ENCODE results near the gene C4A. TPM values are rescaled to one million over a fixed set of nuclear protein-coding genes. Genes with fewer than 3 reads are reported as not detected.
"Not testable (repeated sequence)": the region's sequence is repeated elsewhere in the genome, so short reads cannot be mapped to it uniquely, and the experiment has no call there.

Gene C4A
- total RNA-seq, 1 experiment from 2014 or later: 4.3 TPM

DNA sequence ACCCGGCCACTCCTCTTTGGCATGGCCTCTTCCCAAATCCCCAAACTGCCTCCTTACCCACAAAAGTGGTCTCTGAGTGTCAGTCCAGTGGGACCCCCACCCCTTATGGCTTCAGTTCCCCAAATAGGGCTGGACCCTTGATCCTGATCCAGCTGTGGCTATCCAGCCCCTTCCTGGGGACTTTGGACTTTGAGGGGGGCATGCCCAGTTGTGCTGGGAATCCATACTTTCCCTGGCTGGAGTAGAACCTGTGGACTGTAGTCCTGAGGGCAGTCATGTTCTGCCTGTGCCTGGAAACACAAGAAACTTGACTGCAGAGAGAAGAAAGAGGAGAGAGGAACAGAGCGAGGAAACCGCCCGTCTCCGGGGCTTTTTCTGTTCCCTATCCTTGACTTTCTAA, 55.3 kb downstream of the C4A start:
- not testable (repeated sequence) for H2BK12ac ChIP-seq (ENCODE audit: insufficient read length, low read depth, low read length); H2BK15ac ChIP-seq (ENCODE audit: low read depth, low read length); H3K27ac Mint-ChIP-seq; H3K9ac ChIP-seq (ENCODE audit: extremely low read depth, insufficient read length, low read length); H3T11ph ChIP-seq (ENCODE audit: low read length); H3K4ac ChIP-seq (ENCODE audit: low read depth, low read length); H2BK5ac ChIP-seq (ENCODE audit: insufficient read length, low read length); H3K4me1 Mint-ChIP-seq; H3K79me2 ChIP-seq (ENCODE audit: insufficient read depth, low read length); H3K27me3 ChIP-seq (ENCODE audit: insufficient read depth, low read length); H3K14ac ChIP-seq (ENCODE audit: insufficient read depth, low read length); H4K5ac ChIP-seq (ENCODE audit: insufficient read length, low read depth, low read length); H3K27me3 Mint-ChIP-seq (ENCODE audit: low read depth); H3K79me1 ChIP-seq (ENCODE audit: insufficient read depth, low read depth, low read length, poor library complexity, severe bottlenecking); H3K9me3 Mint-ChIP-seq; H4K8ac ChIP-seq (replicated peaks; ENCODE audit: insufficient read length, low read depth, low read length); H3K4me2 ChIP-seq (ENCODE audit: insufficient read depth, insufficient read length, low read length); H3K23me2 ChIP-seq (ENCODE audit: insufficient read length, low read depth, low read length, poor library complexity, severe bottlenecking); H4K91ac ChIP-seq (ENCODE audit: insufficient read length, low read depth, low read length); H3K36me3 Mint-ChIP-seq (ENCODE audit: insufficient read depth in 1 of 3, low read depth in 3 of 3); H3K4me3 Mint-ChIP-seq; H2BK120ac ChIP-seq (ENCODE audit: low read depth, low read length, poor library complexity, severe bottlenecking); H3K23ac ChIP-seq (ENCODE audit: insufficient read length, low read depth, low read length); H3K56ac ChIP-seq (ENCODE audit: insufficient read length, low read depth, low read length); H2AFZ ChIP-seq (ENCODE audit: low read length); H2BK20ac ChIP-seq (ENCODE audit: low read depth, low read length, poor library complexity, severe bottlenecking); H3K9me3 ChIP-seq (ENCODE audit: control insufficient read depth, low read depth, low read length); DNase-seq; H3K4me1 ChIP-seq (ENCODE audit: insufficient read depth, low read length); H3K27ac ChIP-seq (ENCODE audit: insufficient read length, low read depth, low read length); H2AK5ac ChIP-seq (ENCODE audit: insufficient read length, low read length); H3K18ac ChIP-seq (ENCODE audit: insufficient read length, low read depth, low read length); H4K20me1 ChIP-seq (ENCODE audit: control insufficient read depth, insufficient read depth, insufficient read length)
- no CpG with 5 or more reads among the region's 5 CpGs for WGBS (ENCODE audit: extremely low coverage, insufficient read length, low lambda C conversion rate)

DNA sequence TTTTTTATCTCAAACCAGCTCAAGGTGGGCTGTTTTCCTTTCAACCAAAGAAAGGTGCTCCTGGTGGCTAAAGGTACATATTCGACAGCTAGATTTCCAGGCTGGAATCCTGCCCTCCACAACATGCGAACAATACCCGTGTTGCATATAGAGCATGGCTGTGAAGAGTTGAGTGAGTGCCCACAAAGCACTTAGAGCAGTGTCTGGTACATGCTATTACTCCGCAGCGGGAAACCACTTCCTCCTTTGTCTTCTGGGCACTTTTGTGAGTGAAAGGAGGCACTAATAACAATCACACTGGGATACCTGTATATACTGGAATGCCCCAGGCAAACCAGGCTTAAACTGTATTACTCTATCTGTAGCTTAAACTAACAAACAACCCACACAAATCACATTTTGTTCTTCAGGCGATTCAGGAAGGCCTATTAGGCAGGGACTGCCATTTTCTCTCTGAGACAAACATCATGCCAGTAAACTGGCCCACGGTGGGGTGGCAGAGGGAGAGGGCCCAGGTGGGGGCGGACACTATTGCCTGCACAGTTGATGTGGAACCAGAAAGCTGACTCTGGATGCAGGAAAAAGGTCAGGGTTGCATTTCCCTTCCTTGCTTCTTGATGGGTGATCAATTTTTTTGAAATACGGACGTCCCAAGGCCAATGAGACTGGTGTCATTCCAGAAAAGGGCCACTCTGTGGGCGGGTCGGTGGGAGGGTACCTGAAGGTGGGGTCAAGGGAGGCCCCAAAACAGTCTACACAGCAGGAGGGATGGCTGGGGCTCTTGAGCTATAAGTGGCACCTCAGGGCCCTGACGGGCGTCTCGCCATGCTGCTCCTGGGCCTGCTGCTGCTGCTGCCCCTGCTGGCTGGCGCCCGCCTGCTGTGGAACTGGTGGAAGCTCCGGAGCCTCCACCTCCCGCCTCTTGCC, 56.0 kb downstream of the C4A start, which contains the start of gene CYP21A2:
CYP21A2 (plus strand) TSS at position 818 of the 927 bp plus-strand sequence; CDS start at position 826, 8 bp downstream.
- H4K91ac ChIP-seq (ENCODE audit: insufficient read length, low read depth, low read length); H3K27ac Mint-ChIP-seq; H2AFZ ChIP-seq (ENCODE audit: low read length); H3K9me3 ChIP-seq (ENCODE audit: control insufficient read depth, low read depth, low read length); H3K9ac ChIP-seq (ENCODE audit: extremely low read depth, insufficient read length, low read length); DNase-seq; H4K5ac ChIP-seq (ENCODE audit: insufficient read length, low read depth, low read length); H3K18ac ChIP-seq (ENCODE audit: insufficient read length, low read depth, low read length); H2BK20ac ChIP-seq (ENCODE audit: low read depth, low read length, poor library complexity, severe bottlenecking); H2BK120ac ChIP-seq (ENCODE audit: low read depth, low read length, poor library complexity, severe bottlenecking); H3K56ac ChIP-seq (ENCODE audit: insufficient read length, low read depth, low read length); H3K79me1 ChIP-seq (ENCODE audit: insufficient read depth, low read depth, low read length, poor library complexity, severe bottlenecking); H4K20me1 ChIP-seq (ENCODE audit: control insufficient read depth, insufficient read depth, insufficient read length); H3K4me1 ChIP-seq (ENCODE audit: insufficient read depth, low read length); H3K79me2 ChIP-seq (ENCODE audit: insufficient read depth, low read length); H2BK15ac ChIP-seq (ENCODE audit: low read depth, low read length); H3K4me1 Mint-ChIP-seq; H2BK12ac ChIP-seq (ENCODE audit: insufficient read length, low read depth, low read length); H3K36me3 Mint-ChIP-seq (ENCODE audit: insufficient read depth in 1 of 3, low read depth in 3 of 3); H3K4me2 ChIP-seq (ENCODE audit: insufficient read depth, insufficient read length, low read length); H3K23ac ChIP-seq (ENCODE audit: insufficient read length, low read depth, low read length); H3K27me3 Mint-ChIP-seq (ENCODE audit: low read depth); H2BK5ac ChIP-seq (ENCODE audit: insufficient read length, low read length); H2AK5ac ChIP-seq (ENCODE audit: insufficient read length, low read length); H3T11ph ChIP-seq (ENCODE audit: low read length); H3K9me3 Mint-ChIP-seq; H3K27me3 ChIP-seq (ENCODE audit: insufficient read depth, low read length); H3K23me2 ChIP-seq (ENCODE audit: insufficient read length, low read depth, low read length, poor library complexity, severe bottlenecking); H3K27ac ChIP-seq (ENCODE audit: insufficient read length, low read depth, low read length); H3K4me3 Mint-ChIP-seq; H3K4ac ChIP-seq (ENCODE audit: low read depth, low read length); H4K8ac ChIP-seq (replicated peaks; ENCODE audit: insufficient read length, low read depth, low read length); H3K14ac ChIP-seq (ENCODE audit: insufficient read depth, low read length): not testable (repeated sequence)
- WGBS (ENCODE audit: extremely low coverage, insufficient read length, low lambda C conversion rate): no CpG with 5 or more reads among the region's 19 CpGs

All from H9 (cell line).